ENCODE results near the gene CTNNA3. TPM values are rescaled to one million over a fixed set of nuclear protein-coding genes. Genes with fewer than 3 reads are reported as not detected.
"Not testable (repeated sequence)": the region's sequence is repeated elsewhere in the genome, so short reads cannot be mapped to it uniquely, and the experiment has no call there.

Gene CTNNA3
- total RNA-seq, 1 donor from 2014 or later: not detected

- Mint-ChIP-seq H3K9me3 (peaks cover 8% of the 10 kb centered on the region), H3K27me3 (no peaks in the 10 kb centered on the region), H3K27ac (no peak overlapping the region), H3K36me3 (ENCODE audit: low read depth) (no peaks in the 10 kb centered on the region), H3K4me1 (no peaks in the 10 kb centered on the region), H3K4me3 (no peak overlapping the region)
- CTCF ChIA-PET: no interaction called here
- ATAC-seq (ENCODE audit: low read depth) (no peak), DNase-seq (no peak)
- TF ChIP-seq CTCF (IDR thresholded peaks at IDR 0.05): no peak
- POLR2A ChIA-PET: no interaction called here
- intact Hi-C loops (cut with micrococcal nuclease): no loop called here
Measured at GRCh38 chr10:66337211-66337610, 1358.8 kb downstream of the CTNNA3 start.

GRCh38 chr10:66336791-66337190 lies 1359.2 kb downstream of the CTNNA3 start:
- peaks cover 8% of the 10 kb centered on the region for H3K9me3 Mint-ChIP-seq
- intact Hi-C loops (cut with micrococcal nuclease): no loop called here
- no peaks in the 10 kb centered on the region for H3K36me3 Mint-ChIP-seq (ENCODE audit: low read depth)
- no peak overlapping the region for H3K4me3 Mint-ChIP-seq
- ATAC-seq (ENCODE audit: low read depth) (no peak), DNase-seq (no peak)
- POLR2A ChIA-PET: no interaction called here
- no peak overlapping the region for H3K27ac Mint-ChIP-seq
- no peaks in the 10 kb centered on the region for H3K27me3 Mint-ChIP-seq
- CTCF ChIA-PET: no interaction called here
- no peaks in the 10 kb centered on the region for H3K4me1 Mint-ChIP-seq
- TF ChIP-seq CTCF (IDR thresholded peaks at IDR 0.05): no peak

- H3K27me3 Mint-ChIP-seq; H3K4me3 Mint-ChIP-seq; CTCF ChIA-PET; DNase-seq; H3K36me3 Mint-ChIP-seq (ENCODE audit: low read depth); H3K4me1 Mint-ChIP-seq; intact Hi-C loops (cut with micrococcal nuclease); H3K27ac Mint-ChIP-seq; POLR2A ChIA-PET; ATAC-seq (ENCODE audit: low read depth); H3K9me3 Mint-ChIP-seq: not testable (repeated sequence)
Measured at GRCh38 chr10:66335753-66336152, 1360.2 kb downstream of the CTNNA3 start.

DNA sequence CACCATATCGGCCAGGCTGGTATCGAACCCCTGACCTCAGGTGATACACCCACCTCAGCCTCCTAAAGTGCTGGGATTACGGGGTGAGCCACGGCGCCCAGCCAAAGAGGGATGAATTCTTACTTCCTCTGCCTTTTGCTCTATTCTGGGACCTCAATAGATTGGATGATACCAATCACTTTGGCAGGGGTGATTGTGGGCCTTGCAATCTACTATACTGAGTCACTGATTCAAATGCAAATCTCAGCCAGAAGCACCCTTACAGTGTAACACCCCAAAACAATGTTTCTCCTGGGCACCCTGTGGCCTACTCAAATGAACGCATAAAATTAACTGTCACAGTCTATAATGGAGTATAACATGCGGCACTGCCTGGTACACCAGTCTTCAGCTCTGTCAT lies 1366.8 kb downstream of the CTNNA3 start:
- Mint-ChIP-seq H3K4me1 (no peaks in the 10 kb centered on the region), H3K36me3 (ENCODE audit: low read depth) (no peaks in the 10 kb centered on the region), H3K9me3 (peaks cover 10% of the 10 kb centered on the region), H3K27me3 (no peaks in the 10 kb centered on the region), H3K27ac (no peak overlapping the region), H3K4me3 (no peak overlapping the region)
- no peak for TF ChIP-seq CTCF (IDR thresholded peaks at IDR 0.05)
- ATAC-seq (ENCODE audit: low read depth) (no peak), DNase-seq (no peak)
- ChIA-PET POLR2A (no interaction called here), CTCF (no interaction called here)
- intact Hi-C loops (cut with micrococcal nuclease): no loop called here

GRCh38 chr10:66326876-66327275 lies 1369.1 kb downstream of the CTNNA3 start:
- Mint-ChIP-seq H3K27ac (no peak overlapping the region), H3K9me3 (peaks cover 3% of the 10 kb centered on the region), H3K4me3 (no peak overlapping the region), H3K4me1 (no peaks in the 10 kb centered on the region), H3K36me3 (ENCODE audit: low read depth) (no peaks in the 10 kb centered on the region), H3K27me3 (no peaks in the 10 kb centered on the region)
- intact Hi-C loops (cut with micrococcal nuclease): no loop called here
- DNase-seq: no peak
- TF ChIP-seq CTCF (IDR thresholded peaks at IDR 0.05): no peak
- ChIA-PET CTCF (no interaction called here), POLR2A (no interaction called here)
- no peak for ATAC-seq (ENCODE audit: low read depth)

DNA sequence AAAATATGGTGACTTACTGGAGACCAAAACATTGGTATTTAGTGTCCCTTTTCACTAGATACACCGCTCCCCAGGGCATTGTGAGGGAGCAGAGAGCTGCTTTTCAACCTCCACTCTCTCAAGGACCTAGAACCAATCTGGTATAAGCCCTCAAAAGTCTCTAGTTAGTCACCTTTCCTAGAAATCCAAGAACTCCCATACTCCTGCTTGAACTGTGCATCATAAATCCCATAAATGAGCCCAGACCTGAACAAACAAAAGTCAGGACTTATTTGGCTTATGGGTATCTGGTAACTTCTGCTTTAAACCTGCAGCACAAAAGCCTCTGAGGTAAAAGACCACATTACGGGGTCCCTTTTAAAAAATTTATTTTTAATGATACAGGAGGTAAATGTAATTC lies 1373.2 kb downstream of the CTNNA3 start:
- no peak for ATAC-seq (ENCODE audit: low read depth)
- Mint-ChIP-seq H3K27ac (no peak overlapping the region), H3K27me3 (no peaks in the 10 kb centered on the region), H3K4me3 (no peak overlapping the region), H3K4me1 (no peaks in the 10 kb centered on the region), H3K36me3 (ENCODE audit: low read depth) (no peaks in the 10 kb centered on the region), H3K9me3 (no peaks in the 10 kb centered on the region)
- intact Hi-C loops (cut with micrococcal nuclease): no loop called here
- DNase-seq: no peak
- POLR2A ChIA-PET: no interaction called here
- CTCF ChIA-PET: no interaction called here
- TF ChIP-seq CTCF (IDR thresholded peaks at IDR 0.05): no peak

Measured in activated B cell treated with CpG ODN at 0.5 μM for 24 hours (primary cell).